Loucy (cell line): ENCODE measurements around the gene CNOT10.

Source experiments
- CTCF ChIP-seq: fragments of 200-600 bp; sonication (generic); conservative IDR thresholded peaks from 2 replicates; pipeline ENCODE4 v1.5.1; 2014; ENCODE audit warnings: mild to moderate bottlenecking, antibody characterized with exemption, low read length
- EZH2phosphoT487 ChIP-seq: fragments of 200-600 bp; IDR thresholded peaks from 2 replicates; pipeline ENCODE4 v1.6.1; 2018; ENCODE audit warnings: antibody characterized with exemption, mild to moderate bottlenecking, moderate library complexity, borderline replicate concordance

DNA sequence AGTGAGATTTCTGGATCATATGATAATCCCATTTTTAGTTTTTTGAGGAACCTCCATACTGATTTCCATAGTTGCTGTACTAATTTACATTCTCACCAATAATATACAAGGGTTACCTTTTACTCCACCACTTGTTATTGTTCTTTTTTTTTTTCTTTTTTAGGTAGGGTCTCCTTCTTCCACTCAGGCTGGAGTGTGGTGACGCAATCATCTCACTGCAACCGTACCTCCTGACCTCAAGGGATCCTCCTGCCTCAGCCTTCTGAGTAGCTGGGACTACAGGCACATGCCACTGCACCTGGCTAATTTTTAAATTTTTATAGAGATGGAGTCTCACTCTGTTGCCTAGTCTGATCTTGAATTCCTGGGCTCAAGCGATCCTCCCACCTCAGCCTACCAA, 24.4 kb upstream of the CNOT10 start:
- TF ChIP-seq CTCF: no peak
- TF ChIP-seq EZH2phosphoT487: no peak
